Measurements from ENCODE around the gene VHLL. TPM values are rescaled to one million over a fixed set of nuclear protein-coding genes. Genes with fewer than 3 reads are reported as not detected.
A peak's percentile ranks its signal among the peaks of the same experiment; 100 is the strongest.

Gene VHLL
- total and polyA plus RNA-seq, 2 of the 13 experiments (the other 11 are each of a cell fraction or from before 2014, with no cell fraction given) = 0.24 TPM; not detected in 1

DNA sequence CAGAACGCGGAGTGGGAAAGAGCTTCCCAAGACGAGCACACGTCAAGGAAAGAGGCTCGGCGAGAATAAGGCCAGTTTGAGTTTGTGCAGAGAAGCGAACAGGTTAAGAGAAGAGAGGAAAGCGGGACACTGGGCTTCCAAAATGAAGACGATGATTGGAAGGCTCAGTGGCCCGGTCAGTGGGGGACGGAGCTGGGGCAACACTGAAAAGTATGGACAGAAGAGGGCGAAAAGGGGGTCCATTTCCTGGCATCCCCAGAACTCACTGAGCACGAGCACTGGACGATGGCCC is 38.7 kb upstream of the VHLL start (continued):
- TF ChIP-seq, protein P1, sequence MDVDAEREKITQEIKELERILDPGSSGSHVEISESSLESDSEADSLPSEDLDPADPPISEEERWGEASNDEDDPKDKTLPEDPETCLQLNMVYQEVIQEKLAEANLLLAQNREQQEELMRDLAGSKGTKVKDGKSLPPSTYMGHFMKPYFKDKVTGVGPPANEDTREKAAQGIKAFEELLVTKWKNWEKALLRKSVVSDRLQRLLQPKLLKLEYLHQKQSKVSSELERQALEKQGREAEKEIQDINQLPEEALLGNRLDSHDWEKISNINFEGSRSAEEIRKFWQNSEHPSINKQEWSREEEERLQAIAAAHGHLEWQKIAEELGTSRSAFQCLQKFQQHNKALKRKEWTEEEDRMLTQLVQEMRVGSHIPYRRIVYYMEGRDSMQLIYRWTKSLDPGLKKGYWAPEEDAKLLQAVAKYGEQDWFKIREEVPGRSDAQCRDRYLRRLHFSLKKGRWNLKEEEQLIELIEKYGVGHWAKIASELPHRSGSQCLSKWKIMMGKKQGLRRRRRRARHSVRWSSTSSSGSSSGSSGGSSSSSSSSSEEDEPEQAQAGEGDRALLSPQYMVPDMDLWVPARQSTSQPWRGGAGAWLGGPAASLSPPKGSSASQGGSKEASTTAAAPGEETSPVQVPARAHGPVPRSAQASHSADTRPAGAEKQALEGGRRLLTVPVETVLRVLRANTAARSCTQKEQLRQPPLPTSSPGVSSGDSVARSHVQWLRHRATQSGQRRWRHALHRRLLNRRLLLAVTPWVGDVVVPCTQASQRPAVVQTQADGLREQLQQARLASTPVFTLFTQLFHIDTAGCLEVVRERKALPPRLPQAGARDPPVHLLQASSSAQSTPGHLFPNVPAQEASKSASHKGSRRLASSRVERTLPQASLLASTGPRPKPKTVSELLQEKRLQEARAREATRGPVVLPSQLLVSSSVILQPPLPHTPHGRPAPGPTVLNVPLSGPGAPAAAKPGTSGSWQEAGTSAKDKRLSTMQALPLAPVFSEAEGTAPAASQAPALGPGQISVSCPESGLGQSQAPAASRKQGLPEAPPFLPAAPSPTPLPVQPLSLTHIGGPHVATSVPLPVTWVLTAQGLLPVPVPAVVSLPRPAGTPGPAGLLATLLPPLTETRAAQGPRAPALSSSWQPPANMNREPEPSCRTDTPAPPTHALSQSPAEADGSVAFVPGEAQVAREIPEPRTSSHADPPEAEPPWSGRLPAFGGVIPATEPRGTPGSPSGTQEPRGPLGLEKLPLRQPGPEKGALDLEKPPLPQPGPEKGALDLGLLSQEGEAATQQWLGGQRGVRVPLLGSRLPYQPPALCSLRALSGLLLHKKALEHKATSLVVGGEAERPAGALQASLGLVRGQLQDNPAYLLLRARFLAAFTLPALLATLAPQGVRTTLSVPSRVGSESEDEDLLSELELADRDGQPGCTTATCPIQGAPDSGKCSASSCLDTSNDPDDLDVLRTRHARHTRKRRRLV (CRISPR knock-in tag; IDR thresholded peaks at IDR 0.05) = no peak
- no peak for TF ChIP-seq CC2D1A (CRISPR knock-in tag; IDR thresholded peaks at IDR 0.05)
- no peak for TF ChIP-seq SAP130 (CRISPR knock-in tag; IDR thresholded peaks at IDR 0.05; ENCODE audit: low read depth)
- TF ChIP-seq ZNF256 (CRISPR knock-in tag; conservative IDR thresholded peaks at IDR 0.05) = no peak
- TF ChIP-seq ZBTB38 (CRISPR knock-in tag; IDR thresholded peaks at IDR 0.05) = no peak
- no peak for TF ChIP-seq STAT5B (CRISPR knock-in tag; IDR thresholded peaks at IDR 0.05)
- TF ChIP-seq, protein P2, sequence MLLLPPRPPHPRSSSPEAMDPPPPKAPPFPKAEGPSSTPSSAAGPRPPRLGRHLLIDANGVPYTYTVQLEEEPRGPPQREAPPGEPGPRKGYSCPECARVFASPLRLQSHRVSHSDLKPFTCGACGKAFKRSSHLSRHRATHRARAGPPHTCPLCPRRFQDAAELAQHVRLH (CRISPR knock-in tag; IDR thresholded peaks at IDR 0.05; ENCODE audit: borderline replicate concordance, low read depth) = no peak
- TF ChIP-seq SAFB2 (CRISPR knock-in tag; IDR thresholded peaks at IDR 0.05; ENCODE audit: borderline replicate concordance, low read depth) = no peak
- no peak for TF ChIP-seq ZNF205 (CRISPR knock-in tag; IDR thresholded peaks at IDR 0.05)
- no peak for TF ChIP-seq SIX4 (CRISPR knock-in tag; IDR thresholded peaks at IDR 0.05)
- no peak for TF ChIP-seq PAX8 (CRISPR knock-in tag; IDR thresholded peaks at IDR 0.05; ENCODE audit: borderline replicate concordance)
- no peak for TF ChIP-seq YY1 (IDR thresholded peaks at IDR 0.05; ENCODE audit: insufficient read depth, insufficient replicate concordance, low read depth, low read length)
- no peak; the same call in 1 of the 2 replicates for TF ChIP-seq ZBTB7B (CRISPR knock-in tag; IDR thresholded peaks at IDR 0.05)
- no peak for TF ChIP-seq ZIK1 (CRISPR knock-in tag; IDR thresholded peaks at IDR 0.05; ENCODE audit: borderline replicate concordance, low read depth)
- TF ChIP-seq ZNF672 (CRISPR knock-in tag; IDR thresholded peaks at IDR 0.05) = no peak
- no peak for TF ChIP-seq ZNF33A (CRISPR knock-in tag; IDR thresholded peaks at IDR 0.05; ENCODE audit: borderline replicate concordance)
- no peak for TF ChIP-seq ZNF790 (CRISPR knock-in tag; IDR thresholded peaks at IDR 0.05; ENCODE audit: borderline replicate concordance)
- TF ChIP-seq HHEX (CRISPR knock-in tag; IDR thresholded peaks at IDR 0.05) = no peak
- no peak for TF ChIP-seq ZNF326 (CRISPR knock-in tag; IDR thresholded peaks at IDR 0.05; ENCODE audit: borderline replicate concordance)
- no peak for TF ChIP-seq RBAK (CRISPR knock-in tag; IDR thresholded peaks at IDR 0.05)
- TF ChIP-seq, protein P3, sequence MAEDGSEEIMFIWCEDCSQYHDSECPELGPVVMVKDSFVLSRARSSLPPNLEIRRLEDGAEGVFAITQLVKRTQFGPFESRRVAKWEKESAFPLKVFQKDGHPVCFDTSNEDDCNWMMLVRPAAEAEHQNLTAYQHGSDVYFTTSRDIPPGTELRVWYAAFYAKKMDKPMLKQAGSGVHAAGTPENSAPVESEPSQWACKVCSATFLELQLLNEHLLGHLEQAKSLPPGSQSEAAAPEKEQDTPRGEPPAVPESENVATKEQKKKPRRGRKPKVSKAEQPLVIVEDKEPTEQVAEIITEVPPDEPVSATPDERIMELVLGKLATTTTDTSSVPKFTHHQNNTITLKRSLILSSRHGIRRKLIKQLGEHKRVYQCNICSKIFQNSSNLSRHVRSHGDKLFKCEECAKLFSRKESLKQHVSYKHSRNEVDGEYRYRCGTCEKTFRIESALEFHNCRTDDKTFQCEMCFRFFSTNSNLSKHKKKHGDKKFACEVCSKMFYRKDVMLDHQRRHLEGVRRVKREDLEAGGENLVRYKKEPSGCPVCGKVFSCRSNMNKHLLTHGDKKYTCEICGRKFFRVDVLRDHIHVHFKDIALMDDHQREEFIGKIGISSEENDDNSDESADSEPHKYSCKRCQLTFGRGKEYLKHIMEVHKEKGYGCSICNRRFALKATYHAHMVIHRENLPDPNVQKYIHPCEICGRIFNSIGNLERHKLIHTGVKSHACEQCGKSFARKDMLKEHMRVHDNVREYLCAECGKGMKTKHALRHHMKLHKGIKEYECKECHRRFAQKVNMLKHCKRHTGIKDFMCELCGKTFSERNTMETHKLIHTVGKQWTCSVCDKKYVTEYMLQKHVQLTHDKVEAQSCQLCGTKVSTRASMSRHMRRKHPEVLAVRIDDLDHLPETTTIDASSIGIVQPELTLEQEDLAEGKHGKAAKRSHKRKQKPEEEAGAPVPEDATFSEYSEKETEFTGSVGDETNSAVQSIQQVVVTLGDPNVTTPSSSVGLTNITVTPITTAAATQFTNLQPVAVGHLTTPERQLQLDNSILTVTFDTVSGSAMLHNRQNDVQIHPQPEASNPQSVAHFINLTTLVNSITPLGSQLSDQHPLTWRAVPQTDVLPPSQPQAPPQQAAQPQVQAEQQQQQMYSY (CRISPR knock-in tag; IDR thresholded peaks at IDR 0.05) = no peak
- no peak for TF ChIP-seq NFIB (CRISPR knock-in tag; IDR thresholded peaks at IDR 0.05; ENCODE audit: borderline replicate concordance)
- no peak for TF ChIP-seq ZNF614 (CRISPR knock-in tag; IDR thresholded peaks at IDR 0.05; ENCODE audit: borderline replicate concordance)
- no peak for TF ChIP-seq CEBPG (CRISPR knock-in tag; IDR thresholded peaks at IDR 0.05)
- peak; percentile 69; the same call in 1 of the 2 replicates for TF ChIP-seq ZNF446 (CRISPR knock-in tag; IDR thresholded peaks at IDR 0.05)
- no peak for TF ChIP-seq ZSCAN30 (CRISPR knock-in tag; IDR thresholded peaks at IDR 0.05)
